Measurements from ENCODE around the gene MED12L.

MED12L gene

DNA sequence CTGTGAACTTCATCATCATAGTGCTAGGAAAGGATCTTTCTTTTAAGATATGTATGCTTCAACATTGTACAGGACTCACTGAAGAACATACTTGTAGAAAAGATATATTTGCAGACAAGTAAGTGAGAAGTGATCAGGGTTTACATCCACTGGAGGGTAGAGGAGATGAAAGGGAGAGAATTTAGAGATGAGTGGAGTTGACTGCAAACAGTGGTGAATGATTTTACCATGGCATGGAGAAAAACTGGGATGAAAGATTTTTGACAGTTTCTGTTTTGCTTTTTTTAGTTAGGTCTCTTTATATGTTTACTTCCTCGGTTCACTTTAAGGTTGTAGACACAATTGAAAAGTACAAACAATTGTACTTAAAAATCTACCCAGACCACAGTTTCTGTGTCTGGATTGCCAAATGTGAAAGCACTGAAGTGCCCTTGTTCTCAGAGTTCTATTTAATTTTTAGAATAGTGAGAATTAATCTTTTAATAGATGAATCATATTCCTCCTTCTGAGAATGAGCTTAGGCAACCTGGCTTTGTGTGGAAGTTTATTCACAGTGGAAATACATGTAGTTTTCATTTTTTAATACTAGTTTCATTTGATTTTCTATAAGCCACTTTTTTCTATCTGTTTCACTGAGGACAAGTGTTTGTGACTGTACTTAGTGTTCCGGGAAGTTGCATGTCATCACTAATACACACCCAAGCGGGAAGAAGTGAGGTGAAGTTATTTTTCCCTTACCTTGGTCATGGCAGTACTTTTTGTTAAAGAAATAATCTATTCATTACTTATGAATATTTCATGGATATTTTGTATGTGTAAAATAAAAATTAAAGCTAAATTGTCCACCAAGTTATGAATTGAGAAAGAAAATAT is 119.3 kb downstream of the MED12L start:
- TF ChIP-seq, protein P1, sequence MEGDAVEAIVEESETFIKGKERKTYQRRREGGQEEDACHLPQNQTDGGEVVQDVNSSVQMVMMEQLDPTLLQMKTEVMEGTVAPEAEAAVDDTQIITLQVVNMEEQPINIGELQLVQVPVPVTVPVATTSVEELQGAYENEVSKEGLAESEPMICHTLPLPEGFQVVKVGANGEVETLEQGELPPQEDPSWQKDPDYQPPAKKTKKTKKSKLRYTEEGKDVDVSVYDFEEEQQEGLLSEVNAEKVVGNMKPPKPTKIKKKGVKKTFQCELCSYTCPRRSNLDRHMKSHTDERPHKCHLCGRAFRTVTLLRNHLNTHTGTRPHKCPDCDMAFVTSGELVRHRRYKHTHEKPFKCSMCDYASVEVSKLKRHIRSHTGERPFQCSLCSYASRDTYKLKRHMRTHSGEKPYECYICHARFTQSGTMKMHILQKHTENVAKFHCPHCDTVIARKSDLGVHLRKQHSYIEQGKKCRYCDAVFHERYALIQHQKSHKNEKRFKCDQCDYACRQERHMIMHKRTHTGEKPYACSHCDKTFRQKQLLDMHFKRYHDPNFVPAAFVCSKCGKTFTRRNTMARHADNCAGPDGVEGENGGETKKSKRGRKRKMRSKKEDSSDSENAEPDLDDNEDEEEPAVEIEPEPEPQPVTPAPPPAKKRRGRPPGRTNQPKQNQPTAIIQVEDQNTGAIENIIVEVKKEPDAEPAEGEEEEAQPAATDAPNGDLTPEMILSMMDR (IDR thresholded peaks at IDR 0.05; ENCODE audit: insufficient read depth, low read length, missing control alignments) = no peak
- H3K4me3 ChIP-seq (ENCODE audit: low read depth, low read length) = no peak overlapping the region
- CTCF ChIA-PET = no interaction called here
- POLR2A ChIA-PET = no interaction called here
- no peak for DNase-seq (ENCODE audit: low read depth, low spot score)

DNA sequence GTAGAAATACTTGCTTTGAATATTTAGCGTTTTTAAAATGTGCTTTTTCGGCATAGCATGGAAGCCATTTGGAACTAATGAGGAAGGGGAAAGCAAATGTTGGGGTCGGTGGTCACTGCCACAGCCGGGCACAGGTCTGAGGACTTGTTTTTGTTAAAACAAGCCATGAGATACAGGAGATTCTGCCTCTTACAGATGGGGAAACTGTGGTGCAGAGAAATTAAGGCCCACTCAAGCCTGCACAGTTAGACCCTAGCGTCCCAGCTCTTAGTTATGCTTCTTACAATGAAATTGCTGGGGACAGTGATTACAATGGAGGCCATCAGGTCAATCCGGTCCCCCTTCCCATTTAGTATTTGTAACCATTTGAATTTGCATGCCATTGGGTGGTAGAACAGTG is 120.0 kb downstream of the MED12L start:
- ChIA-PET CTCF (no interaction called here), POLR2A (no interaction called here)
- DNase-seq (ENCODE audit: low read depth, low spot score) = no peak
- TF ChIP-seq, protein P1 (IDR thresholded peaks at IDR 0.05; ENCODE audit: insufficient read depth, low read length, missing control alignments) = no peak
- no peak overlapping the region for H3K4me3 ChIP-seq (ENCODE audit: low read depth, low read length)

DNA sequence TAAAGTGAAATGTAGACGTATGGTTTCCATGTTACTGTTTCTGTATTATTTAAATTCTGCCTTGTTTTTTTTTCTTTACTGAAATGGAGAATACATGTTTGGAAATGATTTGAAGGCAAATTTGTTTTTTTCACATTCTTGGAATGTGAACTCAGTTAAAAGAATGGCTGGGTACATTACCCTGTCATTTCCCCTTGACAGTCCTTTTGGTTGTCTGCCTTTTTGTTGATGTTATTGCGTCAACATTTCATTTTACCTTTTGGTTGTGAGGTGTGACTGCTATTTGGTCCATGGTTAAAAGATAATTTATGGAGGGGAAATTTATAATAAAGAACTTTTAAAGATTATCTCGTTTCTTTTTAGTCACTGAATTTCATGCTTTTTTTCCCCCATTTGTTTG is 120.7 kb downstream of the MED12L start:
- POLR2A ChIA-PET = no interaction called here
- no peak for DNase-seq (ENCODE audit: low read depth, low spot score)
- H3K4me3 ChIP-seq (ENCODE audit: low read depth, low read length) = no peak overlapping the region
- TF ChIP-seq, protein P1 (IDR thresholded peaks at IDR 0.05; ENCODE audit: insufficient read depth, low read length, missing control alignments) = no peak
- CTCF ChIA-PET = interaction anchor here (1.8 kb wide), 1 partner anchor 10 kb away, joined by 4 read pairs; no protein-coding TSS in a partner anchor

DNA sequence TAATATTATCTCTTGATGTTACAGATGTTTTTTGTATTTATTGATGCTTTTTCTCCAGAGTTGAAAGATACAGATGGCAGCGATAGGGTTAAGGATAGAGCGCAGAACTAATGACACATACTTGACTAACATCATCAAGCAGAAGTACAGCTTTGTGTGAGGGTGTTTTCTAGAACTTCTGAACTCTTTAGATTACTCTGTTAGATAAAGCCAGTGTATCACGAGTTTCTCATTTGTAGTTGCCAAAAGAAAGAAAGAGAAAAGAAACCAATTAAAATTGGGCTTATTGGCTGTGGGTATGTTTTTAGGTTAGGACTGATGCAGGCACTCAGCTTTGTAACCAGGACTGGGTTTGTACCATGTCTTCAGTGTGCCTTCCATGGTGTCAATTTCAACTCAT is 124.2 kb downstream of the MED12L start:
- no peak for DNase-seq (ENCODE audit: low read depth, low spot score)
- TF ChIP-seq, protein P1 (IDR thresholded peaks at IDR 0.05; ENCODE audit: insufficient read depth, low read length, missing control alignments) = no peak
- CTCF ChIA-PET = interaction anchor here (3.4 kb wide), 1 partner anchor 18 kb away, joined by 22 read pairs; no protein-coding TSS in a partner anchor

DNA sequence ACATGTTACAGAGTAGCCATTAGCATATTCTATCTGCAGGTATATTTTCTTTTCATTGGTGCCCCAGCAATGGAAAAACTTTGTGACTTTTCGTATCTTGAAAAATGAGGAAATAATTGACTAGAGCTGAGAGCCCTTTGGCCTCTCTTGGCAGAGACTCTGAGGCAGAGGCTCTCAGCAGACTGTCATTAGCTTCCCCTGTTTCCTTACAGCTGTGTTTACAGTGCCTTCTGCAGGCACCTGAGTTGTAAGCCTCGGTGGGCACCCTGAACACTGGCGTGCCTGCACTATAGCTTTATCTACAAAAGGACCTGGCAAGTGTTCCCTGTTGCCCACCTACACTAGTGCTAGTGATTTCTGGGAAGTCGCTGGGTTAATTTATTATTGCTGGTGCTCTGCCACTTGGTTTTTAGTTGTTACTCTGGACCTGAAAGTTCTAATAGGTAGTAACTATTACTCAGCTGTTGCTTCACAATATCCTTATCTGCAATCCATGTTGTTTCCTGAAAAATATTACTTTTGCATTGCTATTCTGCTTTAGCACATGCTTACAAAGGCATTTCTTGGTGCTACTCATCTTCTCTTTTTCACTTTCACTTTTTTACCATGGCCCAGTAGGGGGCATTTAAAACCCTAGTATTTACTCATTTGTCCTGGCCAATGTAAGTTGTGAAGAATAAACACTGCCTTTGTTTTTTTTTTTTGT is 125.4 kb downstream of the MED12L start:
- POLR2A ChIA-PET = no interaction called here
- TF ChIP-seq, protein P1 (IDR thresholded peaks at IDR 0.05; ENCODE audit: insufficient read depth, low read length, missing control alignments) = no peak
- no peak overlapping the region for H3K4me3 ChIP-seq (ENCODE audit: low read depth, low read length)
- no peak for DNase-seq (ENCODE audit: low read depth, low spot score)
- CTCF ChIA-PET = interaction anchor here (0.9 to 1.5 kb wide), 3 partner anchors 10 to 71 kb away, joined by 4 to 6 read pairs (median 4); no protein-coding TSS in a partner anchor

More for the DNA sequence above, 124.2 kb downstream of the MED12L start:
- H3K4me3 ChIP-seq (ENCODE audit: low read depth, low read length) = no peak overlapping the region
- POLR2A ChIA-PET = no interaction called here

DNA sequence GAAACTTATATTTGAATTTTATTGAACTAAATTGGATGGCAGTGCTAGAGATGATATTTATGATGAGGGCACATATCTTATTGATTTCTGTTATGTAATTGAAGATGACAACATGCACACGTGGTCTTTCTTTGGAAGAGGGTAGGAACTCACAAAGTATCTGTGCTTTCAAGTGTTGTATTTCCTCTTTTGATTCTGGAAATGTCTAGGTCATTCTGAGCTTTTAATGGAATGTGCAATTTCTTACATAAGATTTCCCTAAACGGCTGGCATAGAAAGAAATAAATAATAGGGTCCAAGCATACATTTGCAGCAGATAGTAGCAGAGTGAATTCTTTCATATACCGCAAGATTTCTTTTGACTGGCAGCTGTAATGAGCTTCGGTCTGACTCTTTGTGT is 127.7 kb downstream of the MED12L start:
- TF ChIP-seq, protein P1 (IDR thresholded peaks at IDR 0.05; ENCODE audit: insufficient read depth, low read length, missing control alignments) = no peak
- H3K4me3 ChIP-seq (ENCODE audit: low read depth, low read length) = no peak overlapping the region
- CTCF ChIA-PET = interaction anchor here (0.7 kb wide), 1 partner anchor 65 kb away, joined by 3 read pairs; the partner anchor contains the start of gene P2RY14

More for the DNA sequence above, 127.7 kb downstream of the MED12L start:
- no peak for DNase-seq (ENCODE audit: low read depth, low spot score)
- POLR2A ChIA-PET = no interaction called here

Measured in AG04449 (cell line).